IPS-11a (cell line): ENCODE measurements around the gene COL27A1.
"Not testable (repeated sequence)": the region's sequence is repeated elsewhere in the genome, so short reads cannot be mapped to it uniquely, and the experiment has no call there.

Experiments used
- H3K4me3 ChIP-seq: one replicate; pipeline ENCODE4 v1.5.1; 2013; ENCODE audit warnings: low read depth, low read length, control low read depth

COL27A1 gene

GRCh38 chr9:114331229-114332195 lies 176.2 kb downstream of the COL27A1 start:
- H3K4me3 ChIP-seq = not testable (repeated sequence)

GRCh38 chr9:114332474-114333040 lies 177.2 kb downstream of the COL27A1 start:
- not testable (repeated sequence) for H3K4me3 ChIP-seq

GRCh38 chr9:114333718-114334117 lies 178.4 kb downstream of the COL27A1 start:
- H3K4me3 ChIP-seq = not testable (repeated sequence)

GRCh38 chr9:114334490-114334889 lies 179.2 kb downstream of the COL27A1 start:
- H3K4me3 ChIP-seq = no peak overlapping the region

GRCh38 chr9:114335745-114336144 lies 180.4 kb downstream of the COL27A1 start:
- no peak overlapping the region for H3K4me3 ChIP-seq

- H3K4me3 ChIP-seq = no peak overlapping the region
Measured at GRCh38 chr9:114336157-114336556, 180.8 kb downstream of the COL27A1 start.

- no peak overlapping the region for H3K4me3 ChIP-seq
Measured at GRCh38 chr9:114336699-114337395, 181.5 kb downstream of the COL27A1 start.

GRCh38 chr9:114338187-114338586 lies 182.8 kb downstream of the COL27A1 start:
- no peak overlapping the region for H3K4me3 ChIP-seq

- H3K4me3 ChIP-seq = no peak overlapping the region
Measured at GRCh38 chr9:114339130-114339908, 184.0 kb downstream of the COL27A1 start.

GRCh38 chr9:114341152-114341830 lies 186.0 kb downstream of the COL27A1 start:
- H3K4me3 ChIP-seq = no peak overlapping the region

GRCh38 chr9:114341991-114342390 lies 186.7 kb downstream of the COL27A1 start:
- no peak overlapping the region for H3K4me3 ChIP-seq

- H3K4me3 ChIP-seq = no peak overlapping the region
Measured at GRCh38 chr9:114342755-114343440, 187.6 kb downstream of the COL27A1 start.

GRCh38 chr9:114343471-114344187 lies 188.3 kb downstream of the COL27A1 start:
- no peak overlapping the region for H3K4me3 ChIP-seq

GRCh38 chr9:114344188-114344566 lies 188.8 kb downstream of the COL27A1 start:
- no peak overlapping the region for H3K4me3 ChIP-seq

GRCh38 chr9:114344692-114345091 lies 189.4 kb downstream of the COL27A1 start:
- H3K4me3 ChIP-seq = no peak overlapping the region

GRCh38 chr9:114345493-114346065 lies 190.2 kb downstream of the COL27A1 start:
- no peak overlapping the region for H3K4me3 ChIP-seq

- H3K4me3 ChIP-seq = no peak overlapping the region
Measured at GRCh38 chr9:114346146-114346545, 190.8 kb downstream of the COL27A1 start.

GRCh38 chr9:114347675-114348074 lies 192.3 kb downstream of the COL27A1 start:
- no peak overlapping the region for H3K4me3 ChIP-seq
